Hepatocyte (in vitro differentiated cells): ENCODE results near the gene ZBTB20.

Source experiments
- CTCF ChIP-seq: fragments of 200-600 bp; sonication (generic); IDR thresholded peaks from 2 replicates; pipeline ENCODE4 v1.5.1; 2016; ENCODE audit warnings: antibody characterized with exemption, mild to moderate bottlenecking; ENCODE audit not compliant: poor library complexity
- EZH2 ChIP-seq: fragments of 200-600 bp; sonication (generic); IDR thresholded peaks from 2 replicates; pipeline ENCODE4 v1.6.1; 2016; ENCODE audit warnings: antibody characterized with exemption, mild to moderate bottlenecking, borderline replicate concordance
- EZH2phosphoT487 ChIP-seq: fragments of 200-600 bp; sonication (generic); IDR thresholded peaks from one replicate; pipeline ENCODE4 v1.6.1; 2018; ENCODE audit warnings: antibody characterized with exemption, mild to moderate bottlenecking, low read depth, moderate library complexity; ENCODE audit not compliant: unreplicated experiment, severe bottlenecking

GRCh38 chr3:114666623-114667022, 480.5 kb downstream of the ZBTB20 start:
- no peak for TF ChIP-seq CTCF
- TF ChIP-seq EZH2: no peak
- TF ChIP-seq EZH2phosphoT487: no peak
